HG03432 (cell line): Measurements from ENCODE around the gene FTO.

Source experiments
- ATAC-seq: cut with Tn5 transposase; IDR thresholded peaks from one replicate; pipeline ENCODE4 v1.9.1; 2021; ENCODE audit warnings: mild to moderate bottlenecking, moderate library complexity; ENCODE audit not compliant: unreplicated experiment

Gene FTO

DNA sequence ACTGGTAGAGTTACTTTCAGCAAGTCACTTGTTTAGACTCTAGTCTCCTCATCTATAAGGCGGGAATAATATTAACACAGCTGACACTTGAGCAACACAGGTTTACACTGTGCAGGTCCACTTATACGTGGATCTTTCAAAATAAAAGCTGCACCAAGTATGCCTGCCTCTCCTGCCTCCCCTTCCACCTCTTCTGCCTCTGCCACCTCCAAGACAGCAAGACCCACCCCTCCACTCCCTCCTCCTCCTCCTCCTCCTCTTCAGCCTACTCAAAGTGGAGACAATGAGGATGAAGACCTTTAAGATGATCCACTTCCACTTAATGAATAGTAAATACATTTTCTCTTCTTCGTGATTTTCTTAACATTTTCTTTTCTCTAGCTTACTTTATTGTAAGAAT, 285.6 kb downstream of the FTO start:
- no peak for ATAC-seq

GRCh38 chr16:53991754-53992378, 287.9 kb downstream of the FTO start:
- ATAC-seq: no peak

GRCh38 chr16:53995378-53995777, 291.4 kb downstream of the FTO start:
- no peak for ATAC-seq

DNA sequence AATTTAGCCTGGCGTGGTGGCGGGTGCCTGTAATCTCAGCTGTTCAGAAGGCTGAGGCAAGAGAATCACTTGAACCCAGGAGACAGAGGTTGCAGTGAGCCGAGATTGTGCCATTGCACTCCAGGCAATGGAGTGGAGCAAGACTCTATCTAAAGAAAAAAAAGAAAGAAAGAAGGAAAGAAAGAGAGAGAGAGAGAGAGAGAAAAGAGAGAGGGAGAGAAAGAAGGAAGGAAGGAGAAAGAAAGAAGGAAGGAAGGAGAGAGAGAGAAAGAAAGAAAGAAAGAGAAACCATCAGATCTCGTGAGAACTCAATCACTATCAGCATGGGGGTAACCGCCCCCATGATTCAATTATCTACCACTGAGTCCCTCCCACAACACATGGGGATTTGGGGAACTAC, 293.0 kb downstream of the FTO start:
- ATAC-seq: no peak

DNA sequence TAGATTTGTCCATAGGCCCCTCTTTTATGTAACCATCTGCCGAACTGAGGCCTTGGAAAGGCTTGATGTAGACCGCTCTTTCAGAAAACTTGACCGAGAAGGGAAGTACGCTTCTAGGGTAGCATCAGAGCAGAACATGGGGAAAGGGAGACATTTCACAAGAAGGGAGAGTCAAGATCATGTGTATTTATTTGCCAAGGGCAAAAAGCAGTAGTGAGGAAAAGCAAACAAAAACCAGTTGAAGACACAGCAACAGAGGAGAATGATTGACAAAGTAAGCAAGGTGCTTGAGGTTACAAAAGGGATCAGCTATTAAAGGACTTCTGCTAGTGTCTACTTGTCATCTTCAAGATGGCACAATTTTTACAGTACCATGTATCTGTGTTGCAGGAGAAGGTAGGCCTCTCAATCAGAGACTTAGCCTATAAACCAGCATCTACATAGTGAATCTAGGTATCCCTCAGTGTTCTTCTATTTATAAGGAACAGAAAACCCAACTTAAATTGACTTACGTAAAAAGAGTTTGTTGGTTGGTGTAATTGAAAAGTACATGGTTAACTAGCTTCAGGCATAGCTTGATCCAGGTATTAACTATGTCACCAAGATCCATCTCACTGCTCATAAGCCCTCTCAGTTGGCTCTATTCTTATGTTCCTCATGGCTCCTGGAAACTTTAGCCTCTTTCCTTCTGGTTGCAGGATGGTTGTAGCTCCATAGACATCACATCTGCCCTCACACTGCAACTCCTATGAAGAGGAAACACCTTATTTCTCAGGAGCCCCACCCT, 294.3 kb downstream of the FTO start:
- ATAC-seq: no peak

GRCh38 chr16:53998966-53999522, 295.1 kb downstream of the FTO start:
- no peak for ATAC-seq

DNA sequence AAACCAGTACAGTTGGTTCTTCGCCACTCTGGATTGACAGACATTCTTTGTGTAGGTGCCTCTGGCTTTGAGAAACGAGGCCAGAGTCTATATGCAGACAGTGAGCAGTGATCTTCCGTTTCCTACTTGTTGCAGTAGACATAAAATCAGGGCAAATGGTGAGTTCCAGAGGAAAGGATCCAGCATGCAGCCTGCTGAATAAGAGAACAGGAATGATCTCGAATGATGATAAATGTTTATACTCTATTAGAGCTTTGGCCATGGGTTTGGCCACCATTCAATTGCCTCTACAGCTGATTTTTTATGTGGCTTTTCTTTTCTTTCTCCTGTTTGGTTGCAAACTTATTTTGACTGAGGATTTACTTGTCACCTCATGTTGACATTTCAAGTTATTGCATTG, 295.9 kb downstream of the FTO start:
- ATAC-seq: no peak

- ATAC-seq: no peak
These were observed 296.4 kb downstream of the FTO start for GRCh38 chr16:54000361-54000760.

GRCh38 chr16:54006693-54007092, 302.7 kb downstream of the FTO start:
- ATAC-seq: no peak

DNA sequence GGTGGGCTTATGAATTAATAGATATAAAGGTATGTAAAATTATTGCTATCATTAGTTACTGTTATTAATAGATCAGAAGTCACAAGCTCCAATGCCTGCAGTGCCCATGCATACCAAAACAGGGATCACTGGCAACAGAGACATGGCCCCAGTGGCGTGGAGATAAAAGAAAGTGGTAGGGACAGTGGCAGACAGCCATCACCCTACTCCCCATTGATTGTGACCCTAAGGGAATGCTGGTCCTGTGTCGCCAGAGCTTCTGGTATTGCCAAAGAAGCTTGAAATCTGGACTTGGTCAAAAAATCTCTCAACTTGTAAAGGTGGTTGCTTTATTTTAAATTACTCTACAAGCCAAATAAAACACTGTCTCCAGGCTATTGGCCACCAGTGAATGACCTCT, 303.5 kb downstream of the FTO start:
- ATAC-seq: no peak

DNA sequence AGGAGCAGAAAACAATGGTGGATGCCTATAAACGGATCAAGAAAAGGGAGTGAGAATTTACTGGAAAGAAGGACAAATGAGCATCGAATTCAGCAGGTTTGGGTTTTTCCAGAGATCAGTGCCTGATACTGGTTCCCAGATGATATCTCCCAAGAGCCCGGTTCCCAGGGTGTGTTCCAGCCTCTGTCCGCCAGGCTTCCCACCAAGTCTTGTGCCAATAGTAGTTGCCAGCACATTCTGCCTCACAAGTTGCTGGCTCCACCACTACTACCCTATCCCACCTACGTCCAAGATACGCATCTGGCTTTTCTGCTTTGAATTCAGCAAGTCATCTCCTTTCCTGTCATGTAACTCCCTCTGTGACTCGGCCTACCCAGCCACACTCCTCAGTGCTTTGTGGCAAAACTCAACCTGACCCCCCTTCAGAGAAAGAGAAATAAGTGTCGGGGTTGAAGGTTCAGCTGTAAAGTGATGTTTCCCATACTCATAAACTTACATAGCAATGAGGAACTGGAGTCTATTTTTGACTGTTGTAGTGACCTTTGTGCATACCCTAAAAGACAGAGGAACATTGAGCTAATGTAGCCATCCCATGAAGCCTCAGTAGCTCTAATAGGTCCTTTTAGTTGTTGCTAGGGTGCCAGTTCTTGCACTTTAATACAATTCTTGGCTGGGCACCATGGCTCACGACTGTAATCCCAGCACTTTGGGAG, 305.7 kb downstream of the FTO start:
- ATAC-seq: no peak

GRCh38 chr16:54015147-54015546, 311.2 kb downstream of the FTO start:
- ATAC-seq: no peak

DNA sequence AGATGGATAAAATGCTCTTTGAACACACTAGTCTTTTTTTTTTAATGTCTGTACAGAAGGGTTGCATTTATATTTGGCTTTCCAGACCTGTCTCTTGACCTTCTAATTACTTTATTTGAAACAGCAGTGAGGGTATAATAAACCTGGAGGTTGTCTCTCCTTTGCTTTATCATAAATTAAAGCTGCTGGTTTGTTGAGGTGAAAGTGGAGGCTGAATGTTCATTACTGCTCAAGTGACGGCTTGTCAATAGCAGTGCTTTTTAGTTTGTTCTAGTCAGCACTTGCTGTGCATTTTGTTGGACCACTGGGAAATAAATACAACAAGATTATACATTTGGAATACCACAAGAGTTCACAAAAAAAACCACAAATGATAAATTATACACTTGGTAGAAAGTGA, 318.4 kb downstream of the FTO start:
- ATAC-seq: no peak

DNA sequence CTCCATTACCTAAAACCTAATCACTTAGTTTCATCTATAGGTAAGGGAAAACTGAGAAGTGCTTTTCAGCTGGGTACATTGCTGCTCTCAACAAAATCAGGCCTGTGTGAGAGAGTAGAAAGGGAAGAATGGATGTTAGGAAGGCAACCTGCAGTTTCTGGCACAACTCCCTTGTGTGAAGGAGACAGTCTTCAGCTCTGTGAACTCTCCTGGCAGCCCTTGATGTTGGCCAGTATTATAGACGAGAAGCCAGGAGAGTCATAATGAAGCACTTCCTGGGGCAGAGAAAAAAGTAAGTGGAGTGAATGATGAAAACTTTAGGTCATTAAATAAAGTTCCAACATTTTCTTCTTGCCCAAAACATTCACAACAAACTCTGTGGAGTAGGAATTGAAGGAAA, 322.5 kb downstream of the FTO start:
- ATAC-seq: no peak

DNA sequence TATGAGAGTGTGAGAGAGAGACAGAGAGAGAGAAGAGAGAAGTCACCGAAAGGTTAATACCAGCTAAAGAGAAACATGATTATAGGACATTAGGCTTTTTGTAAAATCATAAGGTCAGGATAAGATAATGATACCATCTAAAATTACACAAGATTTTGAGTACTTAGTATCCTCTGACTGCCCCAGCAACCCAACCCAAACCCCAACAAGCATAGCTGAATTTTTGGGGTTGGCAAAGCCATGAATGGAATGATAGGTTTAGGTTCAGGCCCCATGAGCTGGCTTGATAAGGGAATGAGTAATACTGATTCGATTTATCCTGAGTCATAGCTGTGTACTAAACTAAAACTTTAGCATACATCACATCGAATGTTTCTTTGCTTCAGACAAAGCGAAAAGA, 323.1 kb downstream of the FTO start:
- ATAC-seq: no peak

DNA sequence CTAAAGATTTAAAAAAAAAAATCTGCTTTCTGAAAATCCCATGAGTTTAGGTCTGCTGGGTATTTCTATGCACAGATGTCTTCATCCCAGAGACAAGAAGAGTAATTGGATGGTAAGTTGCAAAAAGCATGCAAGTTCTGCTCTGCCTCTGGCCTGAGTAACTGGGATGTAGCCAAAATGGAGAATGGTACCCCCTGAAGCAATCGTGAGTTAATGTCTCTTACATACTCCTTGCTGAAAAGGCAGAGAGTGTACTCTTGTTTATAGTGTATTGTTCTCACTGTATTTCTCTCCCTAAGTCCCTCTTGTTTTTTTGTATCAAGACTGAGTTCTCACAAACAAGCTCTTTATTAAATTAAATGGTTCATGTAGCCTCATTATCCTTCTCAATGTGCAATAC, 323.6 kb downstream of the FTO start:
- no peak for ATAC-seq

GRCh38 chr16:54027995-54028394, 324.0 kb downstream of the FTO start:
- ATAC-seq: no peak

DNA sequence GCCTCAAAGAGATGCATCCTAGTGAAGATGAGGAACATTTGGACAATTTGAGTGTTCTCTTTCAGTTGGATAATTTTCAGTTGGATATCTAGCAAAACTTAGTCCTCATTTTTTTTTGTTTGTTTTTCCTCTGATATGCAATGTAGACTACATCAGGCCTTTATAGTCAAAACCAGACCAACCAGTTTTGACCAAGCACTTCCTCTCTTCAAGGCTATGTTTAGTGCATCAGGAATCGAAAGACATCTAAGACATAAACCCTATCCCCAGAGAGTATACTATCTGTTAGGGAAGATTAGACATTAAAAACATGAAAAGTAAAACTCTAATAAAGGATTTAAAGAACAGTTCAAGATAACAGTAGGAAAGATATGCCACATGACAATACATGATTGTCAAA, 326.5 kb downstream of the FTO start:
- no peak for ATAC-seq

- no peak for ATAC-seq
These were observed 327.3 kb downstream of the FTO start for GRCh38 chr16:54031107-54031760.

GRCh38 chr16:54033747-54034146, 329.8 kb downstream of the FTO start:
- no peak for ATAC-seq

DNA sequence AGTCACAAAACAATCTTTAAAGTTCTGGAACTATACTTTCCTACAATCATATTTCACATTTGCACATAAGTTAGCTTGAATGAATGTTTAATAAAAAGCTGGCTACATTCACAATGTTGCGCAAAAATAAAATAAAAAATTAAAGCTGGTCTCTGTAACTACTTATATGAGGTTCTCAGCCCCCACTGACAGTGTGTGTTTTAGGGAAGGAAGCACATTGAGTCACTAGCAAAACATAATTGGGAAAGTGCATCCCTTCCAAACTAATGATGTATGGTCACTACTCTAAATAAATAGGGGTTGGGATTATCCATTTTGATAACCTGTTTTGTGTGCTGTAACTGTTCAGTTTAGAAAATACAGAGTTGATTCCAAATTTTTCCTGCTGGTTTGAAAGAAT, 330.7 kb downstream of the FTO start:
- no peak for ATAC-seq
